ENCODE measurements around the gene SYT2. TPM values are rescaled to one million over a fixed set of nuclear protein-coding genes. Genes with fewer than 3 reads are reported as not detected.

Gene SYT2
- total RNA-seq, 1 donor from 2014 or later: 3.1 TPM

DNA sequence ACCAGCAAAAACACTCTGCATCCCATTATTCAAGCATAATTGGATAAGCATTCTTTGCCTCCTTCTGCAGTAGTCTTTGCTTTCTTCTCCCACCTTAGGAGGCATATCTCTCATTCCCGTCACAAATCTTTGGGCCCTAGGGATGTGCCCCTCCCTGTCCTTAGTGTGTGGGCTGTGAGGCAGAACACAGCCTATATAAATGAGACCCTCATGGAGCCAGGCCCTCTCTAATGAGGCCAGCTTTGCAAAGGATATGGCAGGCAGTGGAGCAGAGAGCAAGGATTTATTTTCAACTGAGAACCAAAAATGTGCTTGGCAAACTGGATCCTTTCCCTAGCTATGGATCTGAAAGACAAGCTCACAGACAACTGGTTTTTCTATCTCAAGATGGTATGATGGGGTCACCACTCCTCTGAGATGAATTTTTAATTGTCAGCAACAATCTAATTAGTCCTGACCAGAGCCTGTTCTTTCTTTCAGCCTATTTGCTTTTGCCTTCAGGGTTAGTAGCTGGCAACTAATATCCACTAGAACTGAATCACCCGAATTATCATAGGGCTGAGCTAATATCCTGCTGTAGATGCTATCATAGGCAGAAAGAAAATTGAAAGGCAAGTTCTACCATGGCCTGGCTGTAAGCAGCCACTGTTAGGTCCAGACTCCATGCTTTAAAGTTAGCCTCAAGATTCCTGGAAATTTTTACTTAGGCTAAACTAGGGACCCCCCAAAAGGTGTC is 134.2 kb downstream of the SYT2 start:
- TF ChIP-seq, protein P1, sequence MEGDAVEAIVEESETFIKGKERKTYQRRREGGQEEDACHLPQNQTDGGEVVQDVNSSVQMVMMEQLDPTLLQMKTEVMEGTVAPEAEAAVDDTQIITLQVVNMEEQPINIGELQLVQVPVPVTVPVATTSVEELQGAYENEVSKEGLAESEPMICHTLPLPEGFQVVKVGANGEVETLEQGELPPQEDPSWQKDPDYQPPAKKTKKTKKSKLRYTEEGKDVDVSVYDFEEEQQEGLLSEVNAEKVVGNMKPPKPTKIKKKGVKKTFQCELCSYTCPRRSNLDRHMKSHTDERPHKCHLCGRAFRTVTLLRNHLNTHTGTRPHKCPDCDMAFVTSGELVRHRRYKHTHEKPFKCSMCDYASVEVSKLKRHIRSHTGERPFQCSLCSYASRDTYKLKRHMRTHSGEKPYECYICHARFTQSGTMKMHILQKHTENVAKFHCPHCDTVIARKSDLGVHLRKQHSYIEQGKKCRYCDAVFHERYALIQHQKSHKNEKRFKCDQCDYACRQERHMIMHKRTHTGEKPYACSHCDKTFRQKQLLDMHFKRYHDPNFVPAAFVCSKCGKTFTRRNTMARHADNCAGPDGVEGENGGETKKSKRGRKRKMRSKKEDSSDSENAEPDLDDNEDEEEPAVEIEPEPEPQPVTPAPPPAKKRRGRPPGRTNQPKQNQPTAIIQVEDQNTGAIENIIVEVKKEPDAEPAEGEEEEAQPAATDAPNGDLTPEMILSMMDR (IDR thresholded peaks at IDR 0.05; ENCODE audit: unreplicated experiment): no peak
- H3K9me3 Mint-ChIP-seq: no peaks in the 10 kb centered on the region
- H3K27ac Mint-ChIP-seq: peak overlapping the region; percentile 75
- H3K36me3 Mint-ChIP-seq: peaks cover 7% of the 10 kb centered on the region
- DNase-seq (ENCODE audit: low spot score in 2 of 2, unreplicated experiment in 2 of 2): no peak
- peaks cover 53% of the 10 kb centered on the region for H3K4me1 Mint-ChIP-seq
- H3K27me3 Mint-ChIP-seq (ENCODE audit: low read depth): no peaks in the 10 kb centered on the region
- H3K4me3 Mint-ChIP-seq: no peak overlapping the region

DNA sequence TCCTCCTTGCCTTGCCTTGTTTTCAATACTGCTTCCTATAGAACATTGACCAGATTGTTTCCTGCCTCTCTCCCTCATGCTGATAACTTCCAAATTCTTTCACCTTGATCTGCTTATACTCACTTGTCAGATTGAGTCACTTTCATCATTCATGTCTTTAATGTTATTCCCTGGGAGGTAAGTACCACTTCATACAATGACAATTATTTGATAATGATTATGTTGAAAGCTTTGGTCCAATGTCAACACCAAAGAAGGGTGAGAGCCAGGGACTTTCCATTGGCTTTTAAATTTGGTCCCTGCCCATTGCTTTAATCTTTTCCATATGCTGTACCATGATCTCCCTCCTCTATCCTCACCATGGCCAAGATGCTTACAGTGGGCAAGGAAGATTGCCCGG is 137.4 kb downstream of the SYT2 start:
- Mint-ChIP-seq H3K4me1 (peaks cover 38% of the 10 kb centered on the region), H3K4me3 (no peak overlapping the region), H3K27ac (no peak overlapping the region), H3K36me3 (peaks cover 2% of the 10 kb centered on the region), H3K9me3 (no peaks in the 10 kb centered on the region), H3K27me3 (ENCODE audit: low read depth) (no peaks in the 10 kb centered on the region)
- TF ChIP-seq, protein P1 (IDR thresholded peaks at IDR 0.05; ENCODE audit: unreplicated experiment): no peak
- no peak for DNase-seq (ENCODE audit: low spot score in 2 of 2, unreplicated experiment in 2 of 2)

DNA sequence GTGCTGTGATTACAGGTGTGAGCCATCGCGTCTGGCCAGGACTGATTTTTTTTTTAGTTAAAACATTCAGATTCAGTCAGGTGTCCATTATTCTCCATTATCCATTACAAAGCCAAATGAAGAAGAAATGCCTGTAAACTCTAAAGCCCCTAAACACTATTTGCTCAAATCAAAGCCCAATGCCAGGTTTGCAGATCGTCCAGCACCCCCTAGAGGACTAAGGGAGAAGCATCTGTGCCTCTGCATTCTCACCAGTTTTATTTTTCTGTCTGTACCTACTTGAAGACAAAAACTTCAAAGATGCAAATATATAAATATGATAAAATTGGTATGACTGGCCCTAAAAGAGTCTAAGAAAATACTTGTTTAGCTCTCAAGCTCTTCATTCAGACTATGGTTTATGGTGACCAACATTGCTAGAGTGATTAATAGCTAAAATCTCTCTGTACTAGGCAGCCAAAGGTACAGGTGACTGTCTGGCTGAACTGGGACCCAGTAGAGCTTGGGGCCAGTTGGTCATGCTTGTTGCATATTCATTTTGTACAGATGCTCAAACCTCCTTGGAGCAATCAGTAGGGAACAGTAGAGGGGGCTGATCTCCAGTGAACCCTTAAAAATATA is 138.4 kb downstream of the SYT2 start:
- no peaks in the 10 kb centered on the region for H3K27me3 Mint-ChIP-seq (ENCODE audit: low read depth)
- H3K36me3 Mint-ChIP-seq: peaks cover 2% of the 10 kb centered on the region
- H3K9me3 Mint-ChIP-seq: no peaks in the 10 kb centered on the region
- no peak overlapping the region for H3K27ac Mint-ChIP-seq
- TF ChIP-seq, protein P1 (IDR thresholded peaks at IDR 0.05; ENCODE audit: unreplicated experiment): peak; percentile 70
- peaks cover 36% of the 10 kb centered on the region for H3K4me1 Mint-ChIP-seq
- DNase-seq (ENCODE audit: low spot score in 2 of 2, unreplicated experiment in 2 of 2): no peak
- no peak overlapping the region for H3K4me3 Mint-ChIP-seq

DNA sequence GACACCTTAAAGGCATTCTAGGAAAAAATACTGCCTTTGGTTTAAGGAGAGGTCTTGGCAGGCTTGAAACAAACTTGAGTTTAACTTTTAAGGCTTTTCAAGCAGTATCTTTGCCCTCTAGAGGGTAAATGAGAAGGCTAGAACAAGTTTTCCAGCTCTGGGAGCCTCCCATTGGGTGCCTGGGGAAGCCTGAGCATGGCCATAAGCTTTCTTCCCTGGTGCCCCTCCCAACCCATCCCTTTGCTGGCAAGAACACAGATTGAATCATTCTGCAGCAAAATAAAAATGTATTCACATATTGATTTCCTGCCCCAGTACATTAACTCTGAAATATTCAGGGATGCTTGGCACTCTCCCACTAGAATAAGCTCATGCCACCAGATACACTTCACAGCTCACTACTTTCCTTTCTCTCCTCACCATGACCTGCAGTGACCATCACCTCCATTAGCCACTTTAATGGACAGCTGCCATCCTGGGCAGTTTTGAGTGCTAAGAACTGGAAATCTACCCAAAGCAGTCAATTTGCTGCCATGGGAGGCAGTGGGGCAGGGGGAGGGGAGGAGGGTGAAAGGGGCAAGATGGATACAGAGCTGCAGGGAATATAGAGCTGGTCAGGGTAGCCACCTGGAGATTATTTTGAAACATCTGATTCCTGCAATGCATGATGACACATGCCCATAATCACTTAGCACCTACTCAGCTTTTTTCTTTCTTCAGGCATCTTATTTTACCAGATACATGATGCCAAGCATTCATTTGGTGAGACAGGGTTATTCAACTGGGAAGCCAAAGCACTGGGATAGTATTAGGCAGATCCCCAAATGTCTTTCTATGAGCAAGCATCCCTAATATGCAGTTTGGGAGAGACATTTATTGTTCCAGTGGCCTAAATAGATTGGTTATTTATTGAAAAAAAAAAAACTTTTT is 140.6 kb downstream of the SYT2 start:
- Mint-ChIP-seq H3K27ac (peak overlapping the region; percentile 93), H3K36me3 (peaks cover 2% of the 10 kb centered on the region), H3K4me3 (no peak overlapping the region), H3K9me3 (no peaks in the 10 kb centered on the region), H3K27me3 (ENCODE audit: low read depth) (no peaks in the 10 kb centered on the region), H3K4me1 (peaks cover 42% of the 10 kb centered on the region)
- TF ChIP-seq, protein P1 (IDR thresholded peaks at IDR 0.05; ENCODE audit: unreplicated experiment): no peak
- no peak for DNase-seq (ENCODE audit: low spot score in 2 of 2, unreplicated experiment in 2 of 2)

DNA sequence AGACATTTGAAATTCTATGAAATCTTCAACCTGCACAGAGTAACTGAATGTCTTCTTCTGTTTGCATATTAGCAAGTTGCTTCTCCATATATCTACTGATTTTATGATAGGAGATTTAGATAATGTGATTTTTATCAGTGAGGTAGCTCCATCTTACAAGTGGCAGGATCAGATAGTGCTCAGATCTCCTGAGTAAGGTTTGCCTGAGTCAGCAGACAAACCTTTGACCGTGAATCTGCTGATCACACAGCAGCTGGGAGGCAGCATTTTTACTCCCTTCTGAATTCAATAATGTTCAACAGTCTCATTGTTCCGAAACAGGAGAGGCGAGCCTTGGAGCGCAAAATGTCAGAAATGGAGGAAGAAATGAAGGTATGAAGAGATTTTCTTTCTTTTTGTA is 141.4 kb downstream of the SYT2 start:
- H3K27ac Mint-ChIP-seq: peak overlapping the region; percentile 93

More for the DNA sequence above, 141.4 kb downstream of the SYT2 start:
- H3K36me3 Mint-ChIP-seq: peaks cover 6% of the 10 kb centered on the region
- no peaks in the 10 kb centered on the region for H3K27me3 Mint-ChIP-seq (ENCODE audit: low read depth)
- peaks cover 46% of the 10 kb centered on the region for H3K4me1 Mint-ChIP-seq
- DNase-seq (ENCODE audit: low spot score in 2 of 2, unreplicated experiment in 2 of 2): no peak
- no peak overlapping the region for H3K4me3 Mint-ChIP-seq
- H3K9me3 Mint-ChIP-seq: no peaks in the 10 kb centered on the region
- TF ChIP-seq, protein P1 (IDR thresholded peaks at IDR 0.05; ENCODE audit: unreplicated experiment): no peak
